Trophoblast cell (in vitro differentiated cells and primary cell): Measurements from ENCODE around the gene SLC7A6.

ENCODE experiments used
- DNase-seq, 2 donors: peaks; one replicate each; pipeline ENCODE4 v3.0.0-alpha.2; 2016
- H2AFZ ChIP-seq: 2 replicates; pipeline ENCODE4 v1.6.1; 2013; ENCODE audit warnings: low read length, moderate library complexity, mild to moderate bottlenecking; ENCODE audit not compliant: insufficient read depth, poor library complexity
- H2AK5ac ChIP-seq: 2 replicates; pipeline ENCODE4 v1.6.1; 2013; ENCODE audit warnings: mild to moderate bottlenecking, low read length
- H2BK120ac ChIP-seq: 2 replicates; pipeline ENCODE4 v1.6.1; 2013; ENCODE audit warnings: low read length, mild to moderate bottlenecking, moderate library complexity; ENCODE audit not compliant: insufficient read depth, poor library complexity
- H2BK12ac ChIP-seq: 2 replicates; pipeline ENCODE4 v1.6.1; 2013; ENCODE audit warnings: mild to moderate bottlenecking, low read length, moderate library complexity
- H2BK5ac ChIP-seq: 2 replicates; pipeline ENCODE4 v1.6.1; 2013; ENCODE audit warnings: low read length, low read depth, moderate library complexity, mild to moderate bottlenecking; ENCODE audit not compliant: poor library complexity
- H3K14ac ChIP-seq: 2 replicates; pipeline ENCODE4 v1.6.1; 2013; ENCODE audit warnings: mild to moderate bottlenecking, low read length
- H3K18ac ChIP-seq: 2 replicates; pipeline ENCODE4 v1.6.1; 2013; ENCODE audit warnings: mild to moderate bottlenecking, low read length
- H3K23ac ChIP-seq: 2 replicates; pipeline ENCODE4 v1.6.1; 2013; ENCODE audit warnings: low read length
- H3K27ac ChIP-seq: 2 replicates; pipeline ENCODE4 v1.5.1; 2013; ENCODE audit warnings: low read depth, mild to moderate bottlenecking, inconsistent platforms, low read length, moderate library complexity
- H3K27me3 ChIP-seq: 2 replicates; pipeline ENCODE4 v1.6.1; 2013; ENCODE audit warnings: inconsistent platforms, mild to moderate bottlenecking, low read length, moderate library complexity; ENCODE audit not compliant: insufficient read depth
- H3K36me3 ChIP-seq, 2 experiments: 1 replicate in 1 of 2; 2 replicates in 1 of 2; pipeline ENCODE4 v1.6.1; 2013; ENCODE audit warnings: low read length in 2 of 2, mild to moderate bottlenecking in 2 of 2, moderate library complexity in 1 of 2; ENCODE audit not compliant: insufficient read depth in 2 of 2, control insufficient read depth in 1 of 2
- H3K4ac ChIP-seq: 2 replicates; pipeline ENCODE4 v1.6.1; 2013; ENCODE audit warnings: low read depth, mild to moderate bottlenecking, low read length, moderate library complexity
- H3K4me1 ChIP-seq, 2 experiments: 1 replicate in 1 of 2; 2 replicates in 1 of 2; pipeline ENCODE4 v1.6.1; 2013; ENCODE audit warnings: low read length in 2 of 2, mild to moderate bottlenecking in 2 of 2, moderate library complexity in 1 of 2; ENCODE audit not compliant: insufficient read depth in 2 of 2, control insufficient read depth in 1 of 2
- H3K4me2 ChIP-seq: 2 replicates; pipeline ENCODE4 v1.6.1; 2013; ENCODE audit warnings: inconsistent platforms, mild to moderate bottlenecking, low read length, moderate library complexity
- H3K4me3 ChIP-seq: 2 replicates; pipeline ENCODE4 v1.5.1; 2013; ENCODE audit warnings: mild to moderate bottlenecking, low read depth, low read length, inconsistent platforms
- H3K79me1 ChIP-seq: one replicate; pipeline ENCODE4 v1.6.1; 2013; ENCODE audit warnings: low read length
- H3K79me2 ChIP-seq: 2 replicates; pipeline ENCODE4 v1.6.1; 2013; ENCODE audit warnings: low read length, mild to moderate bottlenecking; ENCODE audit not compliant: control insufficient read depth, insufficient read depth, poor library complexity
- H3K9ac ChIP-seq: 2 replicates; pipeline ENCODE4 v1.6.1; 2013; ENCODE audit warnings: mild to moderate bottlenecking, low read length
- H3K9me3 ChIP-seq: 2 replicates; pipeline ENCODE4 v1.6.1; 2013; ENCODE audit warnings: low read depth, mild to moderate bottlenecking, control low read depth, inconsistent platforms, low read length; ENCODE audit not compliant: insufficient read depth
- H4K12ac ChIP-seq: 2 replicates; pipeline ENCODE4 v1.6.1; 2013; ENCODE audit warnings: low read depth, mild to moderate bottlenecking, low read length, moderate library complexity
- H4K8ac ChIP-seq: 2 replicates; pipeline ENCODE4 v1.6.1; 2013; ENCODE audit warnings: low read depth, mild to moderate bottlenecking, low read length, moderate library complexity
- H4K91ac ChIP-seq: one replicate; pipeline ENCODE4 v1.6.1; 2013; ENCODE audit warnings: low read depth, mild to moderate bottlenecking, low read length, moderate library complexity
- WGBS: extraction: QIAGEN DNeasy Blood & Tissue Kit; methylation state at CpG from one replicate; pipeline ENCODE4 v1.1.7; 2013; ENCODE audit warnings: missing lambda C conversion rate; ENCODE audit not compliant: insufficient read length, insufficient coverage; ENCODE audit errors: extremely low coverage; 5-methylcytosine and 5-hydroxymethylcytosine counted together

The SLC7A6 gene

GRCh38 chr16:68285683-68286082 is 21.4 kb downstream of the SLC7A6 start:
- no peak overlapping the region for H3K9ac ChIP-seq
- no peak overlapping the region for H4K8ac ChIP-seq
- H3K4me2 ChIP-seq, result no peak overlapping the region
- peaks cover 2% of the 10 kb centered on the region for H3K9me3 ChIP-seq
- no peak overlapping the region for H2BK12ac ChIP-seq
- peaks cover 19 to 48% of the 10 kb centered on the region in 2 experiments for H3K36me3 ChIP-seq
- H3K14ac ChIP-seq, result no peak overlapping the region
- H3K27me3 ChIP-seq, result no peaks in the 10 kb centered on the region
- H3K18ac ChIP-seq, result no peak overlapping the region
- no peak overlapping the region for H2BK5ac ChIP-seq
- WGBS, result no CpG with 5 or more reads among the region's 3 CpGs
- no peak overlapping the region for H2AFZ ChIP-seq
- H3K23ac ChIP-seq, result no peak overlapping the region
- no peaks in the 10 kb centered on the region for H3K79me2 ChIP-seq
- peaks cover 5 to 6% of the 10 kb centered on the region in 2 experiments for H3K4me1 ChIP-seq
- H2BK120ac ChIP-seq, result no peak overlapping the region
- no peak overlapping the region for H3K4ac ChIP-seq
- no peak overlapping the region for H4K12ac ChIP-seq
- H3K27ac ChIP-seq, result no peak overlapping the region
- H2AK5ac ChIP-seq, result no peak overlapping the region
- no peak overlapping the region for H3K4me3 ChIP-seq
- no peaks in the 10 kb centered on the region for H3K79me1 ChIP-seq
- no peak for DNase-seq
- no peak overlapping the region for H4K91ac ChIP-seq

DNA sequence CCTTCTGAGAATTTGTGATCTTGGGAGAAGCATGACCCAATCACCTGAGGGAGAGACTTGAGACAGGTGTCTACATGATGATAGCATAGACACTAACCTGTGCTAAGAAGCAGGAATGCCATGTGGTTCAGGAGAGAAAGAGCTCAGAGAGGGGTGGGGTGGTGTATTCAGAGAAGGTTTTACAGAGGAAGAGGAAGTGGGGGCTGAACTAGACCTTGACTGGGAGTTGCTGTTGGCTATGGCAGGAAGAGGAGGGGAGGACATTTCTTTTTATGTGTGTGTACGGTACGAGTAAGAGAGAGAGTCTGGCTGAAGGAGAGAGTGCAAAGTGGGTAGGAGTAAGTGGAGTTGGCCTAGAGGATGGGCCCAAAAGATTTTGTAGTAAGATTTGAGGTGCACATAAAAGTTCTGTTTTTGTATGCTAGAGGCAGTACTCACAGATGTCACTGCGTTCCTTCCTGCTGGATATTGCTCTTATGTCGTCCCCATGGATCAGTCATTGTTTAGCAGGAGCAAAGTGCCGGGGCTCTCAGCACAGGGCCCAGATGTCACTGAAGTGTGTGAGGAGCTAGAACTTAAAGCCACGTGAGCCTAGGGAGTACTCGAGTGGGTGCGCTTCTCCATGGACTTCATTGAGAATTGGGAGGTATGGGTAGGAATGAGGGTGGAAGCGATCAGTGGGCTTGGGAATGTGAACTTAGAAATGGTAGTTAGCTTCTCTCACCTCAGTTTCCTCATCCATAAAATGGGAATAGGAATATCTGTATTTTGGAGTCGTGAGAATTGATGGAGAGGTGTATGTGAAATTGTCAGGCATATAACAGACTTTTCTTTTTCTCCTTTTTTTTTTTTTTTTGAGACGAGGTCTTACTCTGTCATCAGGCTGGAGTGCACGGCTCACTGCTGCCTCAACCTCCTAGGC is 22.1 kb downstream of the SLC7A6 start:
- H2BK12ac ChIP-seq, result no peak overlapping the region
- H3K79me2 ChIP-seq, result no peaks in the 10 kb centered on the region
- H3K23ac ChIP-seq, result no peak overlapping the region
- peaks cover 24 to 53% of the 10 kb centered on the region in 2 experiments for H3K36me3 ChIP-seq
- H2AK5ac ChIP-seq, result no peak overlapping the region
- no peak for DNase-seq
- no peak overlapping the region for H4K8ac ChIP-seq
- H3K4me2 ChIP-seq, result no peak overlapping the region
- no peak overlapping the region for H4K12ac ChIP-seq
- H3K14ac ChIP-seq, result no peak overlapping the region
- no peak overlapping the region for H2BK5ac ChIP-seq
- no peak overlapping the region for H3K27ac ChIP-seq
- H3K18ac ChIP-seq, result no peak overlapping the region
- no peak overlapping the region for H2AFZ ChIP-seq
- no peaks in the 10 kb centered on the region for H3K79me1 ChIP-seq
- no peak overlapping the region for H3K9ac ChIP-seq
- no peak overlapping the region for H3K4me3 ChIP-seq
- WGBS, result 100% methylated on average over 3 of the region's 12 CpGs
- no peaks in the 10 kb centered on the region for H3K27me3 ChIP-seq
- H3K4ac ChIP-seq, result no peak overlapping the region
- no peak overlapping the region for H2BK120ac ChIP-seq
- peaks cover 5 to 6% of the 10 kb centered on the region in 2 experiments for H3K4me1 ChIP-seq
- H4K91ac ChIP-seq, result no peak overlapping the region
- H3K9me3 ChIP-seq, result peaks cover 2% of the 10 kb centered on the region

DNA sequence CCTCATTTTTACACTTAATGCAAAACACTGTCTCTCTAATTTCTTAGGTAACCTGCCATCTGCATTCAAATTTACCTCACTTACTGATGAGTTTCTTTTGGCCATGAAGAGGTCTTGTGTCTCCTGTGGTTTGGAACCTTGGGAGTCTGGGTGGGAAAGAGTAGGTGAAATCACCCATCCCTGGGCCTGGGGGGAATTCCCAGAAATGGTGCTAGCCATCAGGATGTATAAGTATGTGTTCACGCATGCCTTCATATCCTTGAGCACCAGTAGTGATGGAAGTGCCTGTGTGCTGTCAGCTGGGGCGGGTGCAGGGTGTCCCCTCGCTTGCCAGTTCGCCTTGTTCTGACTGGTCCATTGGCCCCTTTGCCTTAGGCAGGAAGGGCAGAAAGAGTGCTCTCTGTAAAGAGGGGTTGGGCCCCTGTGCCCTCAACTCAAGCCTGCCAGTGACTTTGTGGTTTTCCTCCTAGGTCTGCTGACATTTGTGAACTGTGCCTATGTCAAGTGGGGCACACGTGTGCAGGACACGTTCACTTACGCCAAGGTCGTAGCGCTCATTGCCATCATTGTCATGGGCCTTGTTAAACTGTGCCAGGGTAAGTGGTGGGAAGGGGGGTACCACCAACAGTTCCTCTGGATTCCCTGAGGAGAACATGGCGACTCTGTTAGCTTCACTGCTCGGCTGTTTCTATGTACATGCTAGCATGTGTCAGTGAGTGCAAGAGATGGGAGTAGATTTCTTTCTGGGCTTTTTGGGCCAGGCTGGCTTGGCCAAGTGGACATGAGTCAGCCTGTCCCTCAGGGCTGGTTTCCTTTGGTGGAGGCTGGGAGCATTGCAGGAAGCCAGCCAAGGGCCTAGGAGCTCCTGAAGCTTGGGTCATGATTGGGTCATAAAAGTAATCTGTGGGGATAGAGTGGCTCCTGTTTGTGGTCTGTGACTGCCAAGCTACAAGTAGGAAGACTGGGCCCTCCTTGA is 23.2 kb downstream of the SLC7A6 start:
- H2AFZ ChIP-seq, result peak overlapping the region; percentile 47
- no peak overlapping the region for H4K8ac ChIP-seq
- H3K79me1 ChIP-seq, result no peaks in the 10 kb centered on the region
- peak; percentile 75 to 77 for DNase-seq
- H2BK120ac ChIP-seq, result no peak overlapping the region
- no peak overlapping the region for H2BK12ac ChIP-seq
- no peak overlapping the region for H3K23ac ChIP-seq
- no peaks in the 10 kb centered on the region for H3K79me2 ChIP-seq
- H2AK5ac ChIP-seq, result no peak overlapping the region
- no peak overlapping the region for H4K91ac ChIP-seq
- H3K9ac ChIP-seq, result no peak overlapping the region
- H3K14ac ChIP-seq, result no peak overlapping the region
- no peaks in the 10 kb centered on the region for H3K27me3 ChIP-seq
- H4K12ac ChIP-seq, result no peak overlapping the region
- no CpG with 5 or more reads among the region's 11 CpGs for WGBS
- H3K4me3 ChIP-seq, result no peak overlapping the region
- no peak overlapping the region for H3K4ac ChIP-seq
- H3K4me2 ChIP-seq, result no peak overlapping the region
- H3K9me3 ChIP-seq, result no peaks in the 10 kb centered on the region
- peaks cover 5 to 6% of the 10 kb centered on the region in 2 experiments for H3K4me1 ChIP-seq
- peaks cover 26 to 57% of the 10 kb centered on the region in 2 experiments for H3K36me3 ChIP-seq
- no peak overlapping the region for H2BK5ac ChIP-seq
- no peak overlapping the region for H3K27ac ChIP-seq
- no peak overlapping the region for H3K18ac ChIP-seq

GRCh38 chr16:68288252-68288650 is 23.9 kb downstream of the SLC7A6 start:
- Histone ChIP-seq H4K12ac (no peak overlapping the region), H2BK120ac (no peak overlapping the region), H3K9me3 (no peaks in the 10 kb centered on the region), H3K79me1 (no peaks in the 10 kb centered on the region), H3K23ac (no peak overlapping the region), H3K18ac (no peak overlapping the region), H4K8ac (no peak overlapping the region), H3K4ac (no peak overlapping the region), H3K9ac (no peak overlapping the region), H3K14ac (no peak overlapping the region), H3K4me2 (no peak overlapping the region), H2BK5ac (no peak overlapping the region), H2AFZ (no peak overlapping the region), H3K4me1 (peaks cover 5 to 6% of the 10 kb centered on the region in 2 experiments), H3K27me3 (no peaks in the 10 kb centered on the region), H2AK5ac (no peak overlapping the region), H4K91ac (peak overlapping the region; percentile 9), H3K36me3 (peaks cover 28 to 55% of the 10 kb centered on the region in 2 experiments), H3K4me3 (no peak overlapping the region), H3K79me2 (no peaks in the 10 kb centered on the region), H2BK12ac (no peak overlapping the region), H3K27ac (no peak overlapping the region)
- DNase-seq, result peak in 1 of 2 donors; percentile 8
- no CpG with 5 or more reads among the region's 1 CpG for whole genome bisulfite sequencing
